NCI-H1092 (cell line): ENCODE results near the gene DISP1.

ENCODE experiments used
- DNase-seq: peaks from one replicate; lab custom pipeline; 2025; lab: John Stamatoyannopoulos, UW

The DISP1 gene, protein sequence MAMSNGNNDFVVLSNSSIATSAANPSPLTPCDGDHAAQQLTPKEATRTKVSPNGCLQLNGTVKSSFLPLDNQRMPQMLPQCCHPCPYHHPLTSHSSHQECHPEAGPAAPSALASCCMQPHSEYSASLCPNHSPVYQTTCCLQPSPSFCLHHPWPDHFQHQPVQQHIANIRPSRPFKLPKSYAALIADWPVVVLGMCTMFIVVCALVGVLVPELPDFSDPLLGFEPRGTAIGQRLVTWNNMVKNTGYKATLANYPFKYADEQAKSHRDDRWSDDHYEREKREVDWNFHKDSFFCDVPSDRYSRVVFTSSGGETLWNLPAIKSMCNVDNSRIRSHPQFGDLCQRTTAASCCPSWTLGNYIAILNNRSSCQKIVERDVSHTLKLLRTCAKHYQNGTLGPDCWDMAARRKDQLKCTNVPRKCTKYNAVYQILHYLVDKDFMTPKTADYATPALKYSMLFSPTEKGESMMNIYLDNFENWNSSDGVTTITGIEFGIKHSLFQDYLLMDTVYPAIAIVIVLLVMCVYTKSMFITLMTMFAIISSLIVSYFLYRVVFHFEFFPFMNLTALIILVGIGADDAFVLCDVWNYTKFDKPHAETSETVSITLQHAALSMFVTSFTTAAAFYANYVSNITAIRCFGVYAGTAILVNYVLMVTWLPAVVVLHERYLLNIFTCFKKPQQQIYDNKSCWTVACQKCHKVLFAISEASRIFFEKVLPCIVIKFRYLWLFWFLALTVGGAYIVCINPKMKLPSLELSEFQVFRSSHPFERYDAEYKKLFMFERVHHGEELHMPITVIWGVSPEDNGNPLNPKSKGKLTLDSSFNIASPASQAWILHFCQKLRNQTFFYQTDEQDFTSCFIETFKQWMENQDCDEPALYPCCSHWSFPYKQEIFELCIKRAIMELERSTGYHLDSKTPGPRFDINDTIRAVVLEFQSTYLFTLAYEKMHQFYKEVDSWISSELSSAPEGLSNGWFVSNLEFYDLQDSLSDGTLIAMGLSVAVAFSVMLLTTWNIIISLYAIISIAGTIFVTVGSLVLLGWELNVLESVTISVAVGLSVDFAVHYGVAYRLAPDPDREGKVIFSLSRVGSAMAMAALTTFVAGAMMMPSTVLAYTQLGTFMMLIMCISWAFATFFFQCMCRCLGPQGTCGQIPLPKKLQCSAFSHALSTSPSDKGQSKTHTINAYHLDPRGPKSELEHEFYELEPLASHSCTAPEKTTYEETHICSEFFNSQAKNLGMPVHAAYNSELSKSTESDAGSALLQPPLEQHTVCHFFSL (N-terminal part only)

DNA sequence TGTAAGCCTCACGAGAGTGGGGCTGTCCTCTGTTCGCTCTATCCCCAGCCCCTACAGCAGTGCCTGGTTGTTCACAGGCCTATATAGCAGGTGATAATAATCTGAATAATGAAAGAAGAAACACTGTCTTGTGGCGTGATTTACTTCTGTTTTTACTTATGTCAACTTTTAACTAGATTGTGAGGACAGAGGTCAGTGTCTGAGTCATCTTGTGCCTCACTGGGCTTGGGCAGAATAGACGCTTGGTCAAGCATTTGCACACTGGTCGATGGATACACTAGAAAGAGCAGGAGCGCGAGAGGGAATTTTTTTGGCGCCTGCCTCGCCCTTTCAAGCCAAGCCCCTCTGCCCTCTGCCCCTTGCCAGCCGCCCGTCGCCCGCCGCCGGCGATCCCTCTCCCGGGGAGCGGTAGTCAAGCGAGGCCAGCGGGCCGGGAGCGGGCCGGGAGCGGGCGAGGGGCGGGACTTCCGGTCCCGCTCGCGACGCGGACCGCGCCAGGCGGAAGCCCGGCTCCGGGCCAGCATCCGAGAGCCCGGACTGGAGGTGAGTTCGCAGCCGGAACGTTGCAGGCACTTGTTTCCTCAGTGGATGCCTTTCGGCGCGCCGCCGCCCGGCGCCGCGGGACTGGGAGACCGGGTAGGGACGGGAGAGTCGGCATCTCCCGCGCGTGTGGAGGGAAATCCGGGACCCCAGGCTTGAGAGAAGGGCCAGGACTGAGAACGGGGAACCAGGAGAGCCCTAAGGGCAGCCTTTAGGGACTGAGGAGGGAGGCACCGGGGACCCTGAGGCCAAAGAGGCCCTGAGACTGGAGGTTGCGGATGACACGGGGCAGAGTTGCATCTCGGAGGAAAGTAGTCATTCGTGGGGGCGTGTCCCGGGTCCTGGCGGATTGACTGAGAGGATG, at the start of gene DISP1:
Gene DISP1, plus strand, starts transcription at position 504 of the 904 bp plus-strand sequence. CDS start 127,785 bp downstream, outside the sequence.
- DNase-seq, result peak; percentile 89

DNA sequence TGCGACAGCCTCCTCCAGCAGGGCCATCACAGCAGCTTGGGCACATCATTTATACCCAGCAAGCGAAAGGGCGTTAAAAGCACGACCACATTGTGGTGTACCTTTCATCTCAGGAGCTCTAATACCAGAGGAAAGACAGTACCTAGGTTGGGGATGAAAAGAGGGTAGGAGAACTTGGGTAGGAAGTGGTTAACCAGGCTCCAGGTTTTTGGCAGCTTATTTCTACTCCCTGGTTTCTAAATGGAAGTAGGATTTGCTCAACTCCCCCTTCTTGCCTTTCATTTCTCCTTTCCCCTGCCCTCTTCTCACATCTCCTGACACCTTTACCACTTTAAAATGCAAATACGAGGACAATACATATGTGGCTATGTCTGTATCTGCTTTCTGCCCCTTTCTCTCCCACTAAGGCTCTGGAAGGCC, 47.7 kb upstream of the DISP1 start:
- no peak for DNase-seq

DNA sequence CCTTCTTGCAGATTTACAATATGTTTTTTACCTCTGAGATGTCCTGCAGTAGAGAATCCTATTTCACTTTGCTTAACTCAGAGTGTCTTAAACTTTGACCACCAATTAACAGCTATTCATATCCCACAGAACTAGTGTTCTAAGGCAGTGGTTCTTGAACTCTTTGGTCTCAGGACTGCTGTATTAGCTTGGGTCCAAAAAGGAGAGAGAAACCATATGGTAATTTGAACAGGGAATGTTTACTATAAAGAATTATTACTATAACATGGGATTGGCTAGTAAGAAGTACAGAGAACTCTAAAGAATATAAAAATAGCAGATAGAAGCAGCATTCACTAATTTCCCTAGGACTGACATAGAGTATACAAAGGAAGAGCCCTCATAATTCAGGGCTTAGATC, 46.2 kb upstream of the DISP1 start:
- no peak for DNase-seq

DNA sequence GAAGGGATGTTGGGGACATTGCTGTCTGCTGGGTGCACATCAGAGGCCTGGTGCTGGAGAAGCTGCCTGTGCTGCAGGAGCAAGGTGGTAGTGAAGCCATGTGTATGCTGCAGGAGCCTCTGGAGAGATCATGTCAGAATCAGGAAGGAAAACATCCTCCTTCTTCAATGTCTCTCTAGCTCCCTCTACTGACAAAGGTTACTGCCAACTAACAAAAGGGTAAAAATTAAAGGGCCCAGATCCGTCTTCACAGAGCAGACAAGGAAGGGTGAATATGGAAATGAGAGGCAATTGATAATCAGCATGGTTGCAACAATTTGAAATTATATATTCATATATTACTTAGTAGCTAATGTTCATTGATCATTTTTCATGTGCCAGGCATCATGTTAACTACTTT, 45.7 kb upstream of the DISP1 start:
- no peak for DNase-seq

DNA sequence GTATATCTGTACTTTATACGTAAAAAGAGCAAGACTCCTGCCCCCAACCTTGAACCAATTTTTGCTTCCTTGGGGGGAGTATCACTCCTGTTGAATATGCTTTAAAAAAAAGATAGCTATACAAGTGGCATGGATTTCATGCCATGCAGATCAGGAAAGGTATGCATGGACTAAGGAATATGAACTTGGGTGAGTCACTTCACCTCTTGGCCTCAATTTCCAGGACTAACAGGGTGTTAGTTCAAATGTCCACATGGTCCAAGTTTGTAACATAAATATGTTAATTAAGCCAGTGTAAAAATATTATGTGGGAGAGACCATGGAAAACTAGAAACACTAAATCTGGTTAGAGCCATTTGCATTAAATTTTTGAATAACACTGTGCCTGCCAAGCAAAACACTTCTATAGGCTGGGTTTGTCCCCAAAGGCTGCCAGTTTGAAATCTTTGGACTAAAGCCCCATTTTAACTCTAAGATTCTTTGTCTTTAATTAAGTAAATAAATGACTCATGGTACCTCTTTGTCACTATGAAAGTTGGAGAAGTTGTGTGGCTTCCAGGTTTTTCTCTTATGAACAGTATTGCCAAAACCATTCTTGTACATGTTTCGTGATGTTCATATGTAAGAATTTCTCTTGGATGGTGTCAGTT, 44.7 kb upstream of the DISP1 start:
- DNase-seq, result no peak

DNA sequence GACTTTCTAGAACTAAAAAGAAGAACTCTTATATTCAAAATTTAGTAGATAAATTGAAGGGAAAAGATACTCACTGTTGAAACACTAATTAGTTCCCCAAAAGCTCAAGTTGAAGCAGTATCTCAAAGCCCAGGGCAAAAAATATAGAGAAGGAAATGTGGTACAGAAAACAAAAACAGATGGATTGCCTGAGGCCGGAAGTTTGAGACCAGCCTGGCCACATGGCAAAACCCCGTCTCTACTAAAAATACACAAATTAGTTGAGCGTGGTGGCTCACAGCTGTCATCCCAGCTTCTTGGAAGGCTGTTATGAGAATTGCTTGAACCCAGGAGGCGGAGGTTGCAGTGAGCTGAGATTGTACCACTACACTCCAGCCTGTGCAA, 41.9 kb upstream of the DISP1 start:
- no peak for DNase-seq

DNA sequence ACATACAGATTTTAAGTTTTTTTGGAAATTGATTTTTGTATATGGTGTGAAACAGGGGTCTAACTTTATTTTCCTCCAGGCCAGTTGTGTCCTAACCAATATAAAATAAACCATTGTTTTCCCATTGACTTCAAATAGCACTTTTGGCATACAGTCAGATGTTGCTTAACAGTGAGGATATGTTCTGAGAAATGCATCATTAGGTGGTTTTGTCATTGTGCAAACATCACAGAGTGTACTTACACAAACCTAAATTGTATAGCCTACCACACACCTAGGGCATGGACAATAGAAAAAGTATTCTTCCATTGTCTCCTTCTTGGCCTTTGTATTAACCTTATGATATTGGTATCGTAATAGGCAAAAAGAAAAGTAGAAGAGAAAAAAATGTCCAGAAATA, 37.4 kb upstream of the DISP1 start:
- no peak for DNase-seq

DNA sequence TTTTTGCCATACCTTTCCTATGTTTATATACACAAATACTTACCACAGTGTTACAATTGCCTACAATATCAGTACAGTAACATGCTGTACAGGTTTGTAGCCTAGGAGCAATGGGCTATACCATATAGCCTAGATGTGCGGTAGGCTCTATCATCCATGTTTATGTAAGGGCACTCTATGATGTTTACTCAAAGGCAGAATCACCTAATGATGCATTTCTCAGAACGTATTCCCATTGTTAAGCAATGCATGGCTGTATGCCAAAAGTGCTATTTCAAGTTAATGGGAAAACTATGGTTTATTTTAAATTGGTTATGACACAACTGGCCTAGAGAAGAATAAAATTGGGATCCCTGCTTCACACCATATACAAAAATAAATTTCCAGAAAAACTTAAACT, 36.9 kb upstream of the DISP1 start:
- DNase-seq, result peak; percentile 30

DNA sequence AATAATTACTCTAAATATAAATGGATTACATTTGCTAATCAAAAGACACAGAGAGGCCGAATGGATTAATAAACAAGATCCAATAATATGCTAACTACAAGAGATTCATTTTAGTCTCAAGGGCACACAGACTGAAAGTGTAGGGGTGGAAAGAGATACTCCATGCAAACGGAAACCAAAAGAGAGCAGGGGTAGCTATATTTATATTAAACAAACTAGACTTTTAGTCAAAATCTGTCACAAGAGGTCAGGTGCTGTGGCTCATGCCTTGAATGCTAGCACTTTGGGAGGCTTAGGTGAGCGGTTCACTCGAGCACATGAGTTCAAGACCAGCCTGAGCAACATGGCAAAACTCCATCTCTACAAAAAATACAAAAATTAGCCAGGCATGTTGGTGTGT, 33.6 kb upstream of the DISP1 start:
- no peak for DNase-seq

DNA sequence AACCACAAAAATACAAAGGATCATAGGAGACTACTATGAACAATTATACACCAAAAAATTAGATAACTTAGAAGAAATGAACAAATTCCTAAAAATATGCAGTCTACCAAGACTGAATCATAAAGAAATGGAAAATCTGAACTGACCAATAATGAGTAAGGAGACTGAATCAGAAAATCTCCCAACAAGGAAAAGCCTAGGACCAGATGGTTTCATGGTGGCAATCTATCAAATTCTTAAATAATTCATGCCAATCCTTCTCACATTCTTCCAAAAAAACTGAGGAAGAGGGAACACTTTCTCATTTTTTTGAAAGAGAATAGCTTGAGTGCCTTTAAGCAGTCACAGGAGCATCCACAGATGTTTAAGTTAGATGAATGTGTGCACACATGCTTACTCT, 31.8 kb upstream of the DISP1 start:
- DNase-seq, result no peak

DNA sequence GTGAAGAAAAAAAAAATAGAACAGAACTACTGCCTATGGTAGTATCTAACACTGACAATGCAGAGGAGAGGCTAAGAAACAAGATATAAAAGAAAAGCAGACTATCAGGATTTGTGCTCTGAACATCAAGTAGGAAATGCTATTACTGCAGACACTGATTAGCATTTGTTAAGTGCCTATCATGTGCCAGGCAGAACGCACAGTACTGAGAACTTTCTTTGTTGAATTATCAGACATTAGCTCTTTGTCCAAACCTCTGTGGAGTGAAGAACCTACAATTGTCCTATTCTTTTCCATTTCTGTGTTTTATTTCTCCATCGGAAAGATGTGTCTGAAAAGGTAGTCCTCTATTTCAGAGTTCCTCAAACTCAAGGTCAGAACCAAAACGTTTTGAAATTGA, 30.5 kb upstream of the DISP1 start:
- DNase-seq, result no peak

DNA sequence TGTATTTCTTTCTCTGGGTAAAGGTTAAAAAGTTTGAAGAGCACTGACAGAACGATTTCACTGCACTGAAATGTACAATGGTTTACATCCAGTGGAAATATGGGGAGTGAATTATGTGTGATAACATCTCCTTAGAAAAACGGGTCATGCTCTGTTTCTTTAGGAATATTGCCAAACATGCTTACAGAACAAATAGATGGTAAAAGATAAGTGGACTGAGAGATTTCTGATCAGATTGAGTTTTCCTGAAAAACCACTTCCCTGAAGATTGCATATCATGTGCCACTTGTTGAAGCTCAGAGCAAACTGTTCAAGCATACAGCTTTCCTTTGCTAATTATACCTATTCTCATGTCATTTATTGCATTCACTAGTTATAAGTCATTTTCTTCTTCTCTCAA, 29.9 kb upstream of the DISP1 start:
- no peak for DNase-seq

DNA sequence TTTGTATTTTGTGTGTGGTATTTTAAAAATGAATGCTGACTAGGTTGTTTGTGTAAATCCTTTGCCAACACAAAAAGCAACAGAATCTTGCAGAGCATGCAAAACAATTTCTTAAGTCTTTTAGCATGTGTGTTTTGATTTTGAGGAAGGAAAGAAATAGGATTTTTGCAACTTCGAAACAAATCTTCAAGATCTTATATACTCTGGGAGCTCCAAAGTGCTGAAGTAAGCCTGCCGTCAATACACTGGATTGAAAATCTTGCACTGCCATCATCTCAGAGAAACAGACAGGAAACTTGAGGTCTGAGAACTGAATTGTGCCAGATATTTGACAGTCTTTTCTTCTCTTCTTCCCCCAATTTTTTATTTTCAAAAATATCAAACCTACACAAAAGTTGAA, 29.3 kb upstream of the DISP1 start:
- no peak for DNase-seq

DNA sequence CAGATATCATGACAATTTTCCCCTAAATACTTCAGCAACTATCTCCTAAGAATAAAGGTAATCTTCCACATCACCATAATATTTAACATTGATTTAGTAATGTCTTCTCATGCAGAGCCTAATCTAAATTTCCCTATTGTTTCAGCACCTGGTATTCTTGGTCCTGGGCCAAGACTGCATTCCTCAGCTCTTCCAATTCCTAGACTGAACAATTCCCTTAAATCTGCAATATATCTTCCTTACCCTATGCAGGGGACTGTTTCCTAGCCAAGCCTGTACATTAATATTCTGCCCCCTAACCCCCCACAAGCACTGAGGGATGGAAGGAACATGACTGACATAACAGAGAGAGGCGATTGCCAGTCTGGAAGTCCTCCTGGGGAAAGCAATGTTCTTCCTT, 28.7 kb upstream of the DISP1 start:
- DNase-seq, result no peak

DNA sequence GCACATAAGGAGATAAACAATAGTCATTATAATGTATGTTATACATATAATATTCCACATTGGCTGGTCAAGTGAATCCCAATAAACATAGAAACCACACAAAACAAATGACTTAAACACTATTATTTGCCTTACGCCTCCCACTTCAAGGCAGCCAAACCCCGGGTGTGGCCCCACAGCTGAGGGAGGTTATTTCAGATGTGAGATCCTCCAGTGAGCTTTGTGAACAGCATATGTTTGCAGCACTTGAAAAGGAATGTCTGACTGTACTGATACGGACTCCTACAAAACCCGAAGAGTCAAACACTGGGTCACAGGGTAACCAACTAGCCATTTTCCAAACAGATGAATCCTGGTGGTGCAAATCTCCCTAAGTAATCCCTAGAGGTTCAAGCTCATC, 27.1 kb upstream of the DISP1 start:
- DNase-seq, result no peak

DNA sequence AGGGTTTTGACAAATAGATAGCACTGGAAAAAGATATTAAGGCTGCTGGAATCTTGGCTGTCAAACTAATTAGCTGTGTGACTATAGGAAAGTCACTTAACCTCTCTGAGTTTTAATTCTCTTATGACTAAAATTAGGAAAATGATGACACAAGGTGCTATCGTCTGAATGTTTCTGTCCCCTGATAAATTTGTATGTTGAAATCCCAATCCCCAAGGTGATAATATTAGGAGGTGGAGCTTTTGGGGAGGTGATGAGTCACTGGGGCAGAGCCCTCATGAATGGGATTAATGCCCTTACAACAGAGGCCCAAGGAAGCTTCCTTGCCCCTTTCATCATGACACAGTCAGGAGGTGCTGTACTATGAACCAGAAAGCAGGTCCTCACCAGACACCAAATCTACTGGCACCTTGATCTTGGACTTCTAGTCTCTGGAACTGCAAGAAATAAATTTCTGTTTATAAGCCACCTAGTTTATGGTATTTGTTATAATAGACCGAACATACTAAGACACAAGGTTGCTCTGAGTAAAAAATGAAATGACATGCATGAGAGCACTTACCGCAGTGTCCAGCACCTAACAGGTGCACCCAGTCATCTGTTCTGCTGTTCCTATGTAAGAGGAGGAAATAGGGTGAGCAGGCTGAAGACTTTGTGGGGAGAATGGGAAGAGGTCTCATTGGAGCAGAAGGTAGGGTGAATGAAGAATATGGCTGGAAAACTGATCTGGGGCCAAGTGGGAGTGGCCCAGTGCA, 26.3 kb upstream of the DISP1 start:
- no peak for DNase-seq

DNA sequence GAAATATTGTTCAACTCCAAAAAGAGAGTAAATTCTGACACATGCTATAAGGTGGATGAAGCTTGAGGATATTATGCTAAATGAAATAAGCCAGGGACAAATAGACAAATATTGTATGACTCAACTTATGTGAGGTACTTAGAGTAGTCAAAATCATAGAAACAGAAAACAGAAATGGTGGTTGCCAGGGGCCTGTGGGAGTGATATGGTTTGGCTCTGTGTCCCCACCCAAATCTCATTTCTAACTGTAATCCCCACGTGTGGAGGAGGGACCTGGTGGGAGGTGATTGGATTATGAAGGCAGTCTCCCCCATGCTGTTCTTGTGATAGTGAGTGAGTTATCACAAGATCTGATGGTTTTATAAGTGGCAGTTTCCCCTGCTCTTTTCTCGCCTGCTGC, 24.7 kb upstream of the DISP1 start:
- DNase-seq, result no peak

DNA sequence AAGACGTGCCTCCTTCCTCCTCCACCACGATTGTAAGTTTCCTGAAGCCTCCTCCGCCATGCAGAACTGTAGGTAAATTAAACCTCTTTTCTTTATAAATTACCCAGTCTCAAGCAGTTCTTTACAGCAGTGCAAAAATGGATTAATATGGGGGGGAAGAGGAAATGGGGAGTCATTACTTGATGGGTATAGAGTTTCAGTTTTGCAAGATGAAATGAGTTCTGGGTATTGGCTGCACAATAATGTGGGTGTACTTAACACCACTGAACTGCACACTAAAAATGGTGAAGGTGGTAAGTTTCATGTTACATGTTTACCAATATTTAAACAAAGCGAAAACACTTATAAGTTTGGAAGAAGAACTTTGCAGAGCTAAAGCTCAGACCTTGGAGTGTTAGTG, 24.3 kb upstream of the DISP1 start:
- DNase-seq, result no peak

DNA sequence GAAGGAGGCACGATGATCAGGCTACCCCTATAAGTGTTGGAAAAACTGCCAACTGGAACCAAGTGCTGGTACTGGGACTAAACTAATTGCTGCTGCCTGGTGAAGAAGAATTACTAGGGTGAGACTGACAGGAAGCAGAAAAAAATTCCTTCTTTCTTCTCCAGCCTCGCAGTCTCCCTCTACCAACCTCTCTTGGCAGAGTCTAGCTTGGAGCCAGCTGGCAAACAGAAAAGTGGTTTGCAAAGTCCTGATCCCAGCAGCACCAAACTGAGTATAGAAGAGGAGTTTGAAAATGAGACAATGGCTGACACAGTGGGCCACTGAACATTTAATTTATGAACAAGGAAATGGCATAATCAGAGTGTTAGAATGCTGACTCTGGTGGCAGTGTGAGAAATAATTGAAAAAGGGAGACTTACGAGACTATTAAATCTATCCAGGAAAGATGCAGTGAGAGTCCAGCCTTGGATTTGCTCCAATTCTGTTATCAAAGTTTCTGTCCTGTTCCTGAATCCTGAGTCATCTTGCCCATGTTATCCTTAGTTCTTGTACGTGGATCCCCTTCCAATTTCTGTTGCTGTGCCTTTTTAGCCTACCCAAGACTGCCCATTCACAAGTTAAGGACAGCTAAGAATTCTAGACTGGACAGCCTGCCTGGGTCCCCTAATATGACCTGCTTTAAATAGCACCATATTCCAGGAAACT, 23.7 kb upstream of the DISP1 start:
- no peak for DNase-seq

DNA sequence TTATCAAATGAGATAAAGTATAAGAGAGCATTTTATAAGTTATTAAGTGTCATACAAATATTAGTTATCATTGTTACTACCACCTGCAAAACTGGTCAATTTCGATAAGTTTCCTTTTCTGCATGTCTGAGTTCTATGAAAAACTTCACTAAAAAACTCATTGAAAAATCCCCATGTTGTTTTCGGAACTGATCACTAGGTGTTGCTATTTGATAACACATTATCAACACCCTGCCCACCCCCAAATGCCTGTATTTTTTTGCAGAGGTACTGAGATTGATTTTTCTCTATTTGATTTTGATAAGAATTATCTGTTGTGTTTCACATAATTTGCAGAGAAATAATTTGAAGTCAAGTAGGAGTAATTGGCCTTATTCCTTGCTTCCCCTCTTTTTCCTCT, 22.1 kb upstream of the DISP1 start:
- DNase-seq, result no peak
